Measurements from ENCODE around the gene CREB5. TPM values are rescaled to one million over a fixed set of nuclear protein-coding genes. Genes with fewer than 3 reads are reported as not detected.

CREB5 gene
- total and polyA plus RNA-seq, 7 donors = 0.80 to 42.1 (median 4.6) TPM

DNA sequence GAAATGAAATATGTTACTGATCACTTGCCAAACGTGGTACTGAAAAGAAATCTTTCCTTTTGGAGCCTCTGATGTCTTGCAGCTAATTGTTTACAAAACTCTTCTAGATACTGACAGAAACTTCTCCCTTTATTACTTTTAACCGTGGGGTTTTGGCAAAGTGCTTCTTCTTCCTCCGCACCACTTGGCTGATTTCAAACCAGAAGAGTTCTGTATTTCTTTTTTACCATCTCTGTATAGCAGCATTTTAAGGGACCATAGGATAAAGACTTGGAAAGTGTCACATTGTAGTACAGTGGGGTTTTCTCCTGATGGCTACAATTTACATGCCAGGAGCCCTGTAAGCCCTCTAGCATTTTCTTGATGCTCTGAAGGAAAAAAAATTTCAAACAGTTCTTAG lies 21.9 kb upstream of the CREB5 start:
- no peak for DNase-seq
- no peaks in the 10 kb centered on the region for H3K27me3 ChIP-seq
- H3K36me3 ChIP-seq = no peaks in the 10 kb centered on the region
- 29 to 50% methylated on average over 3 of the region's 3 CpGs for WGBS, 2 donors
- no peaks in the 10 kb centered on the region for H3K9me3 ChIP-seq
- H3K27ac ChIP-seq = peak overlapping the region in 1 of 4 donors; percentile 57
- TF ChIP-seq, protein P1, sequence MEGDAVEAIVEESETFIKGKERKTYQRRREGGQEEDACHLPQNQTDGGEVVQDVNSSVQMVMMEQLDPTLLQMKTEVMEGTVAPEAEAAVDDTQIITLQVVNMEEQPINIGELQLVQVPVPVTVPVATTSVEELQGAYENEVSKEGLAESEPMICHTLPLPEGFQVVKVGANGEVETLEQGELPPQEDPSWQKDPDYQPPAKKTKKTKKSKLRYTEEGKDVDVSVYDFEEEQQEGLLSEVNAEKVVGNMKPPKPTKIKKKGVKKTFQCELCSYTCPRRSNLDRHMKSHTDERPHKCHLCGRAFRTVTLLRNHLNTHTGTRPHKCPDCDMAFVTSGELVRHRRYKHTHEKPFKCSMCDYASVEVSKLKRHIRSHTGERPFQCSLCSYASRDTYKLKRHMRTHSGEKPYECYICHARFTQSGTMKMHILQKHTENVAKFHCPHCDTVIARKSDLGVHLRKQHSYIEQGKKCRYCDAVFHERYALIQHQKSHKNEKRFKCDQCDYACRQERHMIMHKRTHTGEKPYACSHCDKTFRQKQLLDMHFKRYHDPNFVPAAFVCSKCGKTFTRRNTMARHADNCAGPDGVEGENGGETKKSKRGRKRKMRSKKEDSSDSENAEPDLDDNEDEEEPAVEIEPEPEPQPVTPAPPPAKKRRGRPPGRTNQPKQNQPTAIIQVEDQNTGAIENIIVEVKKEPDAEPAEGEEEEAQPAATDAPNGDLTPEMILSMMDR (IDR thresholded peaks at IDR 0.05) = no peak
- H3K4me3 ChIP-seq = no peak overlapping the region
- intact Hi-C loops (cut with DNase I) = loop anchor here (5.0 kb wide), 1 partner anchor 147 kb away; no protein-coding TSS in a partner anchor
- peaks cover 0 to 13% (median 11%) of the 10 kb centered on the region in 4 donors for H3K4me1 ChIP-seq

- no peaks in the 10 kb centered on the region for H3K27me3 ChIP-seq
- intact Hi-C loops (cut with DNase I) = loop anchor here (5.0 kb wide), 1 partner anchor 145 kb away; no protein-coding TSS in a partner anchor
- DNase-seq = no peak
- H3K9me3 ChIP-seq = no peaks in the 10 kb centered on the region
- H3K36me3 ChIP-seq = no peaks in the 10 kb centered on the region
- H3K4me1 ChIP-seq = peaks cover 0 to 13% (median 11%) of the 10 kb centered on the region in 4 donors
- TF ChIP-seq POLR2A (IDR thresholded peaks at IDR 0.05) (no peak), EP300 (IDR thresholded peaks at IDR 0.05) (no peak), POLR2AphosphoS5 (IDR thresholded peaks at IDR 0.05) (no peak)
- TF ChIP-seq, protein P1 (IDR thresholded peaks at IDR 0.05) = no peak
- no peak overlapping the region for H3K4me3 ChIP-seq
- WGBS, 2 donors = 88 to 97% methylated on average over 2 of the region's 2 CpGs
- H3K27ac ChIP-seq = no peak overlapping the region
These were observed 20.0 kb upstream of the CREB5 start for GRCh38 chr7:28392289-28392688.

- Histone ChIP-seq H3K27ac (no peak overlapping the region), H3K27me3 (no peaks in the 10 kb centered on the region), H3K4me3 (no peak overlapping the region), H3K4me1 (peaks cover 0 to 3% (median under 1%) of the 10 kb centered on the region in 4 donors), H3K36me3 (no peaks in the 10 kb centered on the region), H3K9me3 (no peaks in the 10 kb centered on the region)
- WGBS, 2 donors = 57 to 68% methylated on average over 3 of the region's 3 CpGs
- intact Hi-C loops (cut with DNase I) = no loop called here
- DNase-seq = no peak
- no peak for TF ChIP-seq POLR2AphosphoS5 (IDR thresholded peaks at IDR 0.05)
These were observed 16.9 kb upstream of the CREB5 start for GRCh38 chr7:28395404-28395803.

DNA sequence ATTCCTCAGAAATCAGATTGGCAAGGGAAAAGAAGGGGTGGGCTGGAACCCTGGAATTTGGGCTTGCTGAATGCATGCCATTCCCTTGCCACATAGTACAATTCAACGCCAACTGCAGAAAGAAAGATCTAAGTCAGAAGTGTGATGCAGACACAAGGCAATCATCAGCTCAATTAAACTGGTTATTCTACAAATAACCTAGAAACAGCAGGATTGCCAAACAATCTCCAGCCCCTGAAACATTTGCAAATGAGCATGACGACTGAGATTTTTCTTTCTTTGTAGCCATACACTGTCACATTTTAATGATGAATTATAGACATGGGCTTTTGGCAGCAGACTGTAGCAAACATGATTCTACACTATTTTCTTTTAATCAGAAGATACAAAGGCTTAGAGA lies 16.5 kb upstream of the CREB5 start:
- H3K27ac ChIP-seq = no peak overlapping the region
- intact Hi-C loops (cut with DNase I) = no loop called here
- no peaks in the 10 kb centered on the region for H3K27me3 ChIP-seq
- H3K9me3 ChIP-seq = no peaks in the 10 kb centered on the region
- no peaks in the 10 kb centered on the region for H3K4me1 ChIP-seq
- no peaks in the 10 kb centered on the region for H3K36me3 ChIP-seq
- no peak overlapping the region for H3K4me3 ChIP-seq
- DNase-seq = no peak
- TF ChIP-seq, protein P1 (IDR thresholded peaks at IDR 0.05) = no peak
- TF ChIP-seq EP300 (IDR thresholded peaks at IDR 0.05) (no peak), POLR2A (IDR thresholded peaks at IDR 0.05) (no peak), POLR2AphosphoS5 (IDR thresholded peaks at IDR 0.05) (no peak)
- 57 to 68% methylated on average over 2 of the region's 2 CpGs for WGBS, 2 donors

GRCh38 chr7:28397141-28397540 lies 15.2 kb upstream of the CREB5 start:
- no peaks in the 10 kb centered on the region for H3K27me3 ChIP-seq
- TF ChIP-seq EP300 (IDR thresholded peaks at IDR 0.05) = no peak
- TF ChIP-seq, protein P1 (IDR thresholded peaks at IDR 0.05) = no peak
- TF ChIP-seq POLR2AphosphoS5 (IDR thresholded peaks at IDR 0.05) = no peak
- no peak for TF ChIP-seq POLR2A (IDR thresholded peaks at IDR 0.05)
- H3K4me3 ChIP-seq = no peak overlapping the region
- no peaks in the 10 kb centered on the region for H3K9me3 ChIP-seq
- H3K36me3 ChIP-seq = no peaks in the 10 kb centered on the region
- intact Hi-C loops (cut with DNase I) = no loop called here
- 74 to 81% methylated on average over 2 of the region's 2 CpGs for WGBS, 2 donors
- DNase-seq = no peak
- H3K4me1 ChIP-seq = no peaks in the 10 kb centered on the region
- no peak overlapping the region for H3K27ac ChIP-seq
